Stimulated activated CD8-positive, alpha-beta memory T cell treated with anti-CD3 and anti-CD28 coated beads, Interleukin-12 subunit alpha, Interleukin-12 subunit beta, amount 100 ng/mL, for 1 hour (primary cell): ENCODE data around the gene EMC9.
A peak's percentile ranks its signal among the peaks of the same experiment; 100 is the strongest.

ENCODE experiments used
- DNase-seq: peaks from one replicate; pipeline ENCODE4 v3.0.0-alpha.2; 2020; ENCODE audit warnings: low read depth

EMC9 gene, protein sequence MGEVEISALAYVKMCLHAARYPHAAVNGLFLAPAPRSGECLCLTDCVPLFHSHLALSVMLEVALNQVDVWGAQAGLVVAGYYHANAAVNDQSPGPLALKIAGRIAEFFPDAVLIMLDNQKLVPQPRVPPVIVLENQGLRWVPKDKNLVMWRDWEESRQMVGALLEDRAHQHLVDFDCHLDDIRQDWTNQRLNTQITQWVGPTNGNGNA

DNA sequence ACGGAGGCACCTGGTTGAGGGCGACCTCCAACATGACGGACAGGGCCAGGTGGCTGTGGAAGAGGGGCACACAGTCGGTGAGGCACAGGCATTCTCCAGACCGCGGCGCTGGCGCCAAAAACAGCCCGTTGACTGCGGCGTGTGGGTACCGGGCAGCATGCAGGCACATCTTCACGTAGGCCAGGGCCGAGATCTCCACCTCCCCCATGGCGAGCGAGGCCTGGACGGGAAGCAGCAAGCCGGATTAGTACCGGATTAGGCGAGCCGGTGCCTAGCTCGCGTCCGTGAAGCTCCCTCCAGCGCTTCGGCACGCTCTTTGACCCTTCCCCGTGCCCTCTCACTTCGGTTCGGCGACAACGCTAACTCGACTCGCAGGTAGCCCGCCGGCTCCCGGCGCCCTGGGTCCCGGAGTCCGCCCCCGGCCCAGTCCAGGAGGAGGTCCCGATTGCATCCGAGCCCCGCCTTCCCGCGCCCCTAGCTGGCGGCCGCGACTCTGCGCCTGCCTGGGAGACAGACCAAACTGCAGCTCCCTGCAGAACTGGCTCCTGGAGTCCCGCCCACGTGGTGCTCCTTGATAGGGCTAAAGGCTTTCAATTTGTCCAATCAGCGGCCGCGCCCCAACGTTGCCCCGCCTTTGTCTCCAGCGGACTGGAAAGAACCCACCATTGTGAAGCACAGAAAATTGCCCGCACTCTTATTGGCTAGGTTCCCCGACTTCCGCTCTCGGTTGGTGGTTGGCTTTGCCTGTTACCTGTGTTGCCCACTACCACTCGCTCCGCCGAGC lies at the start of gene EMC9:
TSS of gene EMC9 (minus strand) at position 495 of the 784 bp plus-strand sequence. CDS start at position 208, 287 bp downstream.
- peak; percentile 99 for DNase-seq

DNA sequence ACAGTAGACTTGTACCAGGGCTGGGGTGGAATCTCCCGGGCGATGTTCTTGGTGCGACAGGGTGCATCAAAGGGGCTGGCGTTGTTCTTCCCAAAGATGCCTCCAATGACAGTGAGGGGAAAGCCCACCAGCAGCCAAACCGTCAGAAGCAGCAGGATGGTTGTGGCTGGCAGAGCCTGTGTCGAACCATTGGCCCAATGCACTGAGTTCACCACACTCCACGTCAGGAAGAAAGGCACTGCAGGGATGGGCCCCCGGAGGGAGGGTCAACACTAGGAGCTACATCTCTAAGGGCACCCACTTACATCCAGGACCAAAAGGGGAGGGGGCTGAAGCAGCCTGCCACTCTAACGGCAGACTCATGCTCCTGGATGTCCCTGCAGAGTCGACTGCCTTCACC lies 49.0 kb upstream of the EMC9 start:
- DNase-seq = no peak

DNA sequence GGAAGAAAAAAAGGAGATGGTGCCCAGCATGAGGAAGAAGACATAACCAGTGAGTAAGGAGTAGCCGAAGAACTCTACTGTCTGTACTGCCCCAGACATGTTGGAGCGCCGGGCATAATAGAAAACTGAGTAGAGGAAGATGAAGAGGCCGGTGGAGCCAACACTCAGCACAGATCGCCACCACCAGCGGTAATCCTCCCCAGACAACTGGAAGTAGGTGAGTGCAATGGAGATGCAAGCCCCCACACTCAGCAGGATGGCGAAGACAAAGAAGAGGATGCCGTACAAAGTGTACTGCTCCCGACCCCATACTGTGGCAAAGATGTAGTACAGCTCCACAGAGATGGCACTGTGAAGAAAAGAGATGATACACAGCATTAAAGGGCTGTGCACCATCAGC lies 48.1 kb upstream of the EMC9 start:
- DNase-seq = no peak

DNA sequence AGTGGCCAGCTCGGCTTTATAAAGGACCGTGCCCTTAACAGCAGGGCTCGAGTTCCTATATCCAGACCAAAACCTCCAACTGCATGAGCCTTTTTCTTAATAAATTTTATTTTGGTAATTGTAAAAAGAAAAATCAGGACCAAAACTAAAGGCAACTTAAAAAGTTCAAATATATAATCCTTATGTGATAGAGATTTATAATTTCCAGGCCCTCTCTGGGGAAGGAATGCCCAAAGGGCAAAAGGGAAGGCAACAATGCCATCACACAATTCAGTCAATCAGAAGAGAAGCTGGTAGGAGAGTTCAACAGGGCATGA lies 47.6 kb upstream of the EMC9 start:
- no peak for DNase-seq

DNA sequence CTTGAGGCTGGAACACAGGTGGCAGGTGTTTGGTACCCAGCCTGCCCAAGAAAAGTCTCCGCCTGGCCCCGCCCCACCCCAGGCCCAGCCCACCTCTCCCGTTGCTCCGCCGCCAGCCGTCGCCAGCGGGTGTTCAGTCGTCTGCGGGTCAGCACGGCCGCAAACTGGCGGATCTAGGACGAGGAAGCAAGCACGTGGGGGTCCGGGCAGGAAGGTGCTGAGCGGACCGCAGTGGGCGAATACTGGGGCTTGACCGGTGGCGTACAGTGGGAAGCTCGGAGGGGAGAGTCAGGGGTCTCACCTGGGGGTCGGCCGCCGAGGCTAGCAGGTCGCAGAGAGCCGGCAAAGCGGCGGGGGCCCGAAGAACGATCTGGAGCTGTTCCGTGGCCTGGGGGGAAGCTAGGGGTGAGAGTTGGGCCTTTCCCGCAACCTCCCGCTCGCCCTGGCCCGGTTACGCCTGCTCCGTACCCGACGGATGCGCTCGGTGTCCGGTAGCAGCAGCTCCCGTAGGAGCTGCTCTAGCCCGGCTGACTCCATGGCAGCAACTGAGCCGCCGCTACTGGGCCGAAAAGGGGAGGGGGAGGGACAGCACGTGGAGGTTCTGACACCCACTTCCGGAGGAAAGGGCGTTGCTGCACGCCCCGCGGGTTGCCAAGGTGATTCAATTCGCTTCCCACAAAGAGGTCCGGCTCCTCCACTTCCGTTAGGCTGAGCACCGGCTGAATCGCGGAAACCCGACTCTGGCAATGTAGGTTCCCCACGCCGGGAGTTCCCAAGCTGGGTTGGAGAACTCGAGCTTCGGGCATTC lies 47.1 kb upstream of the EMC9 start, which contains the start of gene IPO4:
TSS of gene IPO4 (minus strand) at position 566 of the 808 bp plus-strand sequence. CDS start at position 537, 29 bp downstream.
- peak; percentile 92 for DNase-seq

DNA sequence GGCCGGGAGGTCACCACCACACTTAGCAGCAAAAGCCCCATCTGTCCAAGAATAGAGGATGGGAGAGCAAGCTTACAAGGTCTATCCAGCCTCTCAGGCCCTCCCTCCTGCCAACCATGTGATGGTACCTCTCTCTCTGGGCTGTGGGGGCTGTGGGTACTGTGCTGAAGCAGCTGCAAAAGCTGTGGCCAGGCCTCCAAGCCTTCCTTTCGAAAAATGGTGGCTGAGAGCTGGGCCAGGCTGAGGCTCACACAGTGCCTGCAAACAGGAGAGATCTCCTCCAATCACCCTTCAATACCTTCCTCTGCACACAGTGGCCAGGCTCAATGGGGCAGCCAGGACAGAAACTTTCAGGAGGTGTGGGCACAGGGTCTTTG lies 46.1 kb upstream of the EMC9 start:
- no peak for DNase-seq

DNA sequence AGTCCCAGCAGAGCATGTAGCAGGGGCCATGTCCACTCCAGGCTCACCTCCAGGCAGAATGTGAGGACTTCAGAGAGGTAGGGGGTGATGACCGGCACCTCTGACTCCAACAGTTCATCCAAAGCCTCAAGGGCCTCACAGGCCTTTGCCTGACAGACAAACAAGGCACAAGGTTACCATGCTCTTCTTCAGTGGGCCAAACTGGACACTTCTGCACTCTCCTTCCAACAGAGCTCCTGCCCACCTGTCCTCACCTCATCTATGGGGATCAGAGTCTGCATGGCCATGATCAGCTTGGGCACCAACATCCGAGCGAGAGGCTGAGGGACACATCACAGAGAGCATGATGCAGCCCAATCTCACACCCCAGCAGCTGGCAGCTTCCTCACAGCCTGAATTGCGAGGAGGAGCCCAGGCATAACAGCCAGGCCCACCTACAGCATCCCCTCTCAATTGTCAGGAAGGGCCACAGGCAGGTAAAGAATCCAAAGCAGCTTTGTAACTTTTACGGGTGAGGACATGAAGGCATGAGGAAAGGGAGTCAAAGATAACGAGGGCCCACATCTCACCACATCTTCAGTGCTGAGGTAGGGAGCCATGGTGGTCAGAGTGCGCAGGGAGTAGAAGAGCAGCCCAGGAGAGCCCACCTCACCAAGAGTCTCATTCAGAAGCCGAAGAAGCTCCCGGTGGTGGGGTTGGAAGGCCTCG lies 45.6 kb upstream of the EMC9 start:
- no peak for DNase-seq

DNA sequence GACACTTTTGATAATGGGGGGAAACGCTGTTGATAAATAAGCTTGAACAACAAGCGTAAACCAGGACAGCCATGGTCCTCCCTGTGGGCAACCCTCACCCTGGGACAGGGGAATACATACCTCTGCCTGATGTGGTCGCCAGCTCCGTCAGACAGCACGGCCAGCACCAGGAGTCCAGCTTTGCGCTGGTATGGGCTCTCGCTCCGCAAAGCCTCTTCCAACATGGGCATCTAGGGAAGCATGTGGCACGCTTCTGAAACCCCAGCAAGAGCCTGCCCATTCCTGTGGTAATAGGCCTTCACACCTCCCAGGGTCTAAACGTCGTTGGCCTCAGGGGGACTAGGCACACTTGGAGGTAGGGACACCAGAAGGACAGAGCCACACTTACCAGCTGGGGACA lies 44.4 kb upstream of the EMC9 start:
- DNase-seq = no peak

DNA sequence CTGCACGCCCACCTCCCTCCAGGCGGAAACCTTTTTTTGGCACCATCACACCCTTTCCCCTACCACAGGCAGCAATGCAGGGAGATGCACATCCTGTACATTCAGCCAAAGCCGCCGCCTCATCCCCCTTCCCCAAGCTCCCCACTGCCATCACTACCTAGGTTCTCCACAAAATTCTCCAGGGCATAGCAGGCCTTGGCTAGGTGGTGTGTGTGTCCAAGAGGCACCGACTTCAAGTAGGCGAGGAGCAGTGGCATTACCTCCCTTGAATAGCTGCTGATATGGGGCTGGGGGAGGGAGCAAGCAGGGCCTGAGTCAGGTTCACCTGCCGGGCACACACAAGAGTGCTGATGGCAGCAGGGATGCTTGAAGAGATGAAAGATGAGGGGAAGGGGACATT lies 43.6 kb upstream of the EMC9 start:
- no peak for DNase-seq

DNA sequence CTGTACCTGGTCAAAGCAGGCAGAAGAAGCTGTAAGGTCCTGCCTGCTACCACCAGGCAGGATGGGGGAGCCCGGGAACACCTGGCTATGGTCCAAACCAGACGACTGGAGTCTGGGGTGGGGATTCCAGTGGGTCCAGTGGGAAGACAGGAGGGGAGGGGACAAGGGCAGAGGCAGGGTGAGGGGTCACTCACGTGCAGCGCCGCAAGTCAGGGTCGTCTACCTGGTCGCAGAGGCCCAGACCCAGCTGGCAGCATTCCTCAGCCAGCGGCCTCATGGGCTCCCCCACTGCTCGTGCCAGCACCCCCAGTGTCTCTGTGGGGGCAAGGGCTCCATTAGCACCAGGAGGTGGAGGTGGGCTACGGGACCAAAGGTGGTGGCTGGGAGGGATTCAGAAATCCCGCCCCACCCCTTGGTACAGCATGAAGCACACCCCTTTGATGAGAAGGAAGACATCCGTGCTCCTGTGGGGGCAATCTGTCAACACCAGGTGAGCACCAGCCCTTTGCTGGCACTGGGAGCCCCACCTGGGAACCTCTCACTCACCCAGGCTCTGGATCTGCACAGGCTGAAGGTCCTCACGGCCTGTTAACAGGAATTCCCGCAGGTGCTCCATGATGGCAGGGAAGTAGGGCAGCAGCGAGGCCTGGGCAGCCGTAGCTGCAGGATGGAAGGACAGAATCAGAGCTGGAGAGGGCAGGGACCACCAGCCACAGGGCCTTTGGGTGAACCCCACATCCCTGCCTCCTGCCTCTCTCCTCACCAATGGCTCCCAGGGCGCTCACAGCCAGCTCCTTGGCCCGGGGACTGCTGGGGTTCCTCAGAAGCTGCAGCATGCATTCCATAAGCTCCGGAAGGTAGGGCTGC lies 42.9 kb upstream of the EMC9 start:
- DNase-seq = no peak

DNA sequence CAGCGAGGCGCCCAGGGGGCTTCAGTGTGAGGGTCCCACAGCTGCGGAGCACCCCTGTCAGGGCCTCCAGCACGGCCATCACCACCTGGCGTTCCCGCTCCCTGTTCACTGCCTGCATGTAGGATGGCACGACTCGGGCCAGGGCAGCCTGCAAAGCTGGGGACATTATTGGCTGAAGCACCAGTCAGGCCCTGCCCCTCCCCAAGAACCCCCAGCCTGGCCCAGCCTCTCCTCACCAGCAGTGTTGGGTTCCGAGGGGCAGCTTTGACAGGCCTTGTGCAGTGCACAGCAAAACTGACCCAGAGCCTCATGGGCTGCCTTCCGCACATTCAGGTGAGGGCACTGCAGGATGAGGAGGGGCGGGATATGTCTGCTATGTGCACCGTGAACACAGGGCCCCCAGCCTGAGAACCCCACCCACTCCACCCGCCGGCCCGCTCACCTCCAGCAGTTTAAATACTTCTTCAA lies 41.7 kb upstream of the EMC9 start:
- no peak for DNase-seq

DNA sequence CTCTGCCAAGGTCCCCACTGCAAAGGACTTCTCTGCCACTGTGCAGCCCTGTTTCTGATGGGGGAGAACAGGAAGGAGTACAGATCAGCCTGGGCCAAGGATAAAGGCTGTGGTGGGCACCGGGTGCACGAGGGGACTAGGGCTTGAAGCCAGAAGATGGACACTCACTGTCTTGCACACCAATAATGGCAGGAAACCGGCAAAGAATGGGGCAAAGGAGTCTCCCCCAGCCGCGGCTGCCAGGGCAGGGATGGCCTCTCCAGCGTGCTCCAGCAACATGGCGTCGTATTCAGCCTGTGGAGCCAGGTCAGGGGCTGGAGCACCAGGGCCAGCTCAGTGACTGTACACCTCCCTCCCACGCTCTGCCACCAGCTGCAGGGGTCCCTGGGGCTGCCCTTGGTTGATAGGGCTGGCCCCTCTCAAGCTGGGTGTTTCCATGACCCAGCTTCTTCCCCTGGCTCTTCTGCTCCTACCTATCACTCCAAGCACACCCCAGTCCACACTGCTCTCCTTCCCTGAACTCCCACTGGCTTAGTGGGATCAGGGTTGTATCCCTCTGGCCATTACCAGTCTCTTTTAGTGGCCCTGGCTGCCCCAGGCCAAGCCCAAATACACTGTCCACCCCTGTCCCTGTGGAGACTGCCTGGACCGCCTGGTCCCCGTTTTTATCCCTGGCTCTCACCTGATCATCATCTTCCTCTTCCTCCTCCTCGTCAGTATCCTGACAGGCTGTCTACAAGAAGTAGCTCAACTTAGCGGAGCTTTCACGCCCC lies 40.9 kb upstream of the EMC9 start:
- no peak for DNase-seq

DNA sequence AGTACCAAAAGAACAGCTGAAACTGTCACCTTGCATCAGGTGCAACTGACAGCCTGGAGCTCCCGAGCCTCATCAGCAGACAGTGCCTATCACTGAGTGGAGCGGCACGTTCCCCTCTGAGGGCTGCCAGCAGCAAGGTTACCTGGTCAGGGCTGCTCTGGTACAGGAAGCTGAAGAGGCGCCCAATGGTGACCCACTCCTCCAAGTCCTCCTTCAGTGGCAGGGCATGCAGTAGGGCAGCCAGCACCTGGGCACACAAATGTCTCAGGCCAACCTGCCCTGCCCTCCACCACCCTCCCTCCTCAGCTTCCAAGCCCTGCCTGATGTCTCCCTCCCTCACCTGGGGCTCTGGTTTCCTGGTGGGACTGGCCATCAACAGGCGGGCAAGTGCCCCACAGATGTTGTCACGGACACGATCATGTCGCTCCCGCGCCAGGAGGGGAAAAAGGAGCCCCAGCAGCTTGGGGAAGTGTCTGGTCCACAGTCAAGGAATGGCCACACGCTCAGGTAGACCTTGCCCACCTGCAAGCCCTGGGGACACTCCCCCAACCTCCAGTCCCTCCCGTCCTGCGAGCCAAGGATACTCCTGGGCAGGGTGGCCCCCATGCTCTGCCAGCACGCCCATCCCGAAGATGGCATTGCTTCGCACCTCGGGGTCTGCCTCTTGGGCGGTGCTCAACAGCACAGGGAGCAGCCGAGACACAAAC lies 40.1 kb upstream of the EMC9 start:
- no peak for DNase-seq

DNA sequence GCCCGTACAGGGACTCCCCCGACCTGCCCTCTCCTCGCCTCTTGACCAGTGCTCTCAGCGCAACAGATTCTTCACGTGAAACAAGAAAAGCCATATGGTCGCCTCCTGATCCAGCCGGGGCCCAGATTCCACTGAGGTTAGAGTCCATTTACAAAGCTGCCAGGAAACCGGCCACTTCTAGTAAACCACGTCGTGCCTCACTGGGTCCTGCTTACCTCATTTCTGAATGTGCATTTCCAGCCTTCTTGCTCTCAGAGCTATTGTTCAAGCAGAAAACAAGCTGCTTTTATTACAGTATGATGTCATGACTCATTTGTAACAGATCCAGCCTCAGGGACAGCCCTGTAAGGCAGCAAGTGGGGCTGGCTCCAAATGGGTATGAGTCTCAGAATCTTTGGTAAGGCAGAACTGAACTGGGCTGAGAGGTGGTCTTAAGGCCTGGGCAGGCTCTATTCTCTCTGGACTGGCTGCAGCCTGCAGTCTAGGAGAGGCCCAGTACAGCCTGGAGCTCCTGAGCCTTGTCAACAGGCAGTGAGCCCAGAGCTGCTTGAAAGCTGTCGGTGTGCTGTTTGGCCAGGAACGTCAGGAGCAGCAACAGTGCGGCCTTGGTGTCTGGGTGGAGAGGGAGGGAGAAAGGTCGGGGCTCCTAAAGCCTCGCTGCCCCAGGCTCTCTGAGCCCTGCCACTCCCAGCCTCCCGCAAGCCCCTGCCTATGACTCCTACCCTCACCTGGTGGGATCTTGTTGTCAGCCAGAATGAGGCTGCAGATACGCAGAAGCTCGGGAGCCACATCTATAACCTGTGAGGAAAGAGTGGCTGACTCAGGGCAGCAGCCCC lies 38.8 kb upstream of the EMC9 start:
- DNase-seq = no peak

DNA sequence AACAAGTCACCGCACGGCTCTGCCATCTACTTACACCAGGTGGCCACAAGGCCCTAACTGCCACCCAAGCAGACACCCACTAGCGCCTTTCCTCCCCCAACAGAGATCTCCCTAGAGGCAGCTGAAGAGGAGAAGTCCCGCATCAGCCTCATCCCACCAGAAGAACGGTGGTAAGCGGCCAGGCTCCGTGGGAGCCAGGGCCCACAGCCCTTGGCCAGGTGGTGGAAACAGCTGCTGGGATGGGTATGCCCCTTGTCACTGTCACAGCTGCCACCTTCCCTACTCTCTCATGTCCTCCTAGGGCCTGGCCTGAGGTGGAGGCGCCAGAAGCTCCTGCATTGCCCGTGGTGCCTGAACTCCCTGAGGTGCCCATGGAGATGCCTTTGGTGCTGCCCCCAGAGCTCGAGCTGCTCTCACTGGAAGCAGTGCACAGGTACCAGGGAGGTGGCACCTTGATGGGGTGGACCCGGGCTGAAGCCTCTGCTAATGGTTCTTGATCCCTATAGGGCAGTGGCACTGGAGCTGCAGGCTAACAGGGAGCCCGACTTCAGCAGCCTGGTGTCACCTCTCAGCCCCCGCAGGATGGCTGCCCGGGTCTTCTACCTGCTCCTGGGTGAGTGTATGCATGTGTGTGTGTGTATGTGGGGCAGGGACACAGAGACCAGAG lies 38.0 kb upstream of the EMC9 start:
- no peak for DNase-seq

DNA sequence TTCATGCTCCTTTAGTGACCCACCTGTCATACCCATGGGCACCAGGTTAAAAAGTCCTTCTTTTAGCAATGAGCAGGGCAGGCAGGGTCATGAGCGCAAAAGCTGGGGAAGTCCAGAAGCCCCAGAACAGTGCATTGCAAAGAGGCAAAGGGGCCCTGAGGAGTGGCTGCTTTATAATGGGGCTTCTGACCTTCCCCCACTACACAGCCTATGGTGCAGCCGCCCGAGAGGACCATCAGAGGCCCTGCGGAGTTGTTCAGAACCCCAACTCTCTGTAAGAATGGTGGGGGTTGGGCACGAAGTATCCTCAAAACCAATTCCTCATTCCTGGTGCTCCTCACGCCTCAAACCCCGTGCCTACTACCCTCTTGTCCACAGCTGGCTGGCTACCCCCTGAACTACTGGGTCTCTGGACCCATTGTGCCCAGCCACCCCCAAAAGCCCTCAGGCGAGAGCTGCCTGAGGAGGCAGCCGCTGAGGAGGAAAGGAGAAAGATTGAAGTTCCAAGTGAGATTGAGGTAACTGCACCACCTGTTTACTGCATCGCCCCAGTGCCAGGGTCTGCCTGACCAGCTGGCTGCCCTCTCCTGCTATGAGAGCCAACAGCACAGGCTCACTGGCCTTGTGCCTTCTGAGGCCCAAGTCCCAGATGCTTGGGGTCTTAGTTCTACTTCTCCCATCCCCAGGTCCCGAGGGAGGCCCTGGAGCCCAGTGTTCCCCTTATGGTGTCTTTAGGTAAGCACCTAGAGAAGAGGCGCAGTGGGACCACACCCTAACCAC lies 37.2 kb upstream of the EMC9 start:
- no peak for DNase-seq

DNA sequence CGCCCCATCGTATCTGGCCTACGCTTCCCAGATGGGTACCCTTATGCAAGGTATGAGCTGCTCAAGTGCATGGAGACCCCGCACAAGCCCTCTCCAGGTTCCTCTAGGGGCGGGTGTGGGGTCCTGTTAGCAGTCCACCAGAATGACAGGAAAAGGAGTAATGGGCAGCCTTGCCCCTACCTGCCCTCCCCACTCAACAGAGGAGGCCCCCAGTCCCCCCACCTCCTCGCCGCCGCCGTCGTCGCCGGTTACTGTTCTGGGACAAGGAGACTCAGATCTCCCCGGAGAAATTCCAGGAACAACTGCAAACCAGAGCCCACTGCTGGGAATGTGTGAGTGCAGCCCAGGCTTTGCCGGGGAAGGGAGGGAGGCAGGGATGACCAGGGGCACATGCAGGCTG lies 36.5 kb upstream of the EMC9 start:
- DNase-seq = no peak
